GM12872 (cell line): ENCODE measurements around the gene NFATC2IP.

ENCODE experiments used
- CTCF ChIP-seq: IDR thresholded peaks from 3 replicates; pipeline ENCODE4 v1.5.1; 2011; ENCODE audit warnings: low read depth, mild to moderate bottlenecking, low read length, moderate library complexity; ENCODE audit not compliant: insufficient read depth

NFATC2IP gene

DNA sequence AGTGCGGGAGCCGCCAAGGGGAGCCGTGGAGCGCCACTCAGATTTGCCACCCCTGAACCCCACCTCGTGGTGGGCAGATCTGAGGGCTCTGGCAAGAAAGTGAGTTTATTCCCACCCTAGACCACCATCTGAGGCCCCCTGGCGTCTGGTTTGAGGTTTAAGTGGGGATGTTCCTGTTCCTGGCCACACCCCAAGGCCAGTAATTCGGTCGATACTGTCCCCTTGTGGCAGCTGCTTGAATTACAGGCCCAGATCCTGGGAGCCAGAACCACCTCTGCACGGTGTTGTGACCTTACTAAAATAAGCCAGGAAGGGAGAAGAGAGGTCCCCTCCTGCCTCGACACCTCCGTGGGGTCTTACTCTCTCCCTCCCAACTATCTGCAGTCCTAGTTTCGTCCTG, 30.8 kb downstream of the NFATC2IP start:
- peak; percentile 90 for TF ChIP-seq CTCF

GRCh38 chr16:28982418-28982817, 31.7 kb downstream of the NFATC2IP start:
- no peak for TF ChIP-seq CTCF

DNA sequence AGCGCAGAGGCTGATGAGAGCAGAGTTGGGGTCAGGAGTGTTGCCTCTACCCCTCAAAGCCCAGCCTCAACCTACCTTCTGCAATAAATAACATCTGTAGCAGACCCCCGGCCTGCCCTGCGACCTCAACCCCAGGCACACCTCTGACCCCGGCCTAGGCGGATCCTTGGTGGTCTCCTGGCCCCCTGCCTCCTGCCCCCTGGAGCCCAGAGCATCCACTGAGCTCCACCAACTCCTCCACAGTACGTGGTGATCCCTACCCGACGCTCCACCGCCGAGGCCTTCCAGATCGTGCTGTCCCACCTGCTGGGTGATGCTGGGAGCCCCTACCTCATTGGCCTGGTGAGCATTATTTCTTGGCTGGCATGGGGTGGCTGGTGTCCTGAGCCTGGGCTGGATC, 32.2 kb downstream of the NFATC2IP start:
- no peak for TF ChIP-seq CTCF

- TF ChIP-seq CTCF = no peak
These were observed 32.9 kb downstream of the NFATC2IP start for GRCh38 chr16:28983644-28984043.

DNA sequence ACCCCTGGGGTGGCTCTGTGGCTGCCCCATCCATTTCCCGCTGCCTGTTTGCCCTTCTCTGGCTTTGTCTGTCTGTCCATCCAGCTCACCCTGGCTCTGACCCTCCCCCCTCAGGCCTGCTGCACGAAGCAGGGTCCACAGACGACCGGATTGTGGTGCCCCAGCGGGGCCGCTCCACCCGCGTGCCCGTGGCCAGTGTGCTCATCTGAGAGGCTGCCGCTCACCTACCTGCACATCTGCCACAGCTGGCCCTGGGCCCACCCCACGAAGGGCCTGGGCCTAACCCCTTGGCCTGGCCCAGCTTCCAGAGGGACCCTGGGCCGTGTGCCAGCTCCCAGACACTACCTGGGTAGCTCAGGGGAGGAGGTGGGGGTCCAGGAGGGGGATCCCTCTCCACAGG, 33.4 kb downstream of the NFATC2IP start:
- no peak for TF ChIP-seq CTCF

DNA sequence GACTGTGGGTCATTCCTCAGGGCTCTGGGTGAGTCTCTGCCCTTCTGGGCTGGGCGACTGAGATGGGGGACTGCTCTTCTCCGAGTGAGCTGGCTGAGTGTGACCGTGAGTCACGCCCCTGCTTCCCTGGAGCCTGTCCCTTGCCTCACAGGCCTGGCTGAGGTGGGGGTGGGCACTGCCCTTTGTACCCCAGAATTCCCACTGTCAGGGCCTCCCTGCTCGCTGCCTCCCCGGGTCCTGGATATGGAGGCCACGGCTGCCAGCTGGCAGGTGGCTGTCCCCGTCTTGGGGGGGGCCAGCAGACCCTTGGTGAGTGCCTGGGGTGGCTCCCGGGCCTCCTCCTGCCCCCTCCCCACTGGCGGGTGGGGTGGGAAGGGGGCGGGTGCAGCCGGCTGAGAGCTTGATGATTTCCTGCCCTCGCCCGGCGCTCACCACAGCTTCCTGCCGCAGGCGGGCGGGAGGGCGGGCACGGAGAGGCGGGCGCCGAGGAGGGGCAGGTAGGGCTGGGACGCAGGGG, 33.9 kb downstream of the NFATC2IP start, which contains the start of gene LAT:
LAT (plus strand) TSS at position 434 of the 517 bp plus-strand sequence. CDS start 366 bp downstream, outside the sequence.
- no peak for TF ChIP-seq CTCF

DNA sequence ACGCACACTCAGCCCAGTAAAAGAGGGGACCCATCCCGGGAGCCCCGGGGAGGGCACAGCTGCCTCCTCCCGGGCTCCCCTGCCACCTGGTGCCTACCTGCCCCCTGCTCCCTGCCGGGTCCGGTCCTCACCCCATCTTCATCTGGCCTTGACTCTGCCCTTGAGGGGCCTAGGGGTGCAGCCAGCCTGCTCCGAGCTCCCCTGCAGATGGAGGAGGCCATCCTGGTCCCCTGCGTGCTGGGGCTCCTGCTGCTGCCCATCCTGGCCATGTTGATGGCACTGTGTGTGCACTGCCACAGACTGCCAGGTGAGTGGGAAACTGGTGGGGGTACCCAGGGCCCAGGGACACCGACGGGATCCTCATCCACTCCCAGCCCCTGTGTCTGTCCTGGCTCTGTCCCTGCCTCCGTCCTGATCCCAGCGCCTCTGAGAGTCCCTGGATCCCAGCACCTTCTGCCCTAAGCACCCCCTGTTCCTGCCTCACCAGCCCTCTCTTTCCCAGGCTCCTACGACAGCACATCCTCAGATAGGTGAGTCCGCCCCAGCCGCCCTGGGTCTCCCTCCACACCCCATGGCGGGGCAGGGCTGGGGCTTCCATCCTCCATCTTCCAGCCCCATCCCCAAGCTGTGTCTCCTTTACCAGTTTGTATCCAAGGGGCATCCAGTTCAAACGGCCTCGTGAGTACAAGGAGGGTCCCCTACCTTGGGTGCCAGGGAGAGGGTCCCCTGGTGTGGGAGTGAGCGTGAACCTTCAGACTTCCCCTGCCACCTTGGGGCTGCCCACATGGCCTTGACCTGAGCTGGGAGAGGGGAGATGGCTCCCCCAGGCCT, 34.7 kb downstream of the NFATC2IP start:
- no peak for TF ChIP-seq CTCF
